HepG2 (cell line): ENCODE data around the gene PGM5. TPM values are rescaled to one million over a fixed set of nuclear protein-coding genes. Genes with fewer than 3 reads are reported as not detected.

Experiments used
- ATAC-seq: fragments of 200-7000 bp; cut with Tn5 transposase; 3 replicates; pipeline ENCODE4 v1.9.1; 2020; ENCODE audit warnings: mild to moderate bottlenecking, moderate library complexity
- BruUV-seq: library from RNA; stranded (reverse); fragments of 400-500 nt; replicated peaks from 2 replicates; lab custom pipeline; 2021; lab: Mats Ljungman, UMichigan
- CTCF ChIA-PET: fragments of 300-600 bp; formaldehyde crosslinking; extraction: SDS; loops from one replicate; lab custom pipeline; 2021; ENCODE audit warnings: low total read pairs, inconsistent platforms, low intra/inter-chr PET ratio; lab: Yijun Ruan, JAX
- POLR2A ChIA-PET: fragments of 350-600 bp; sonication (Branson Sonifier 250); formaldehyde crosslinking; loops from one replicate; lab custom pipeline; 2020; ENCODE audit warnings: antibody characterized with exemption, inconsistent platforms; lab: Yijun Ruan, JAX
- DNase-seq: peaks from one replicate; pipeline ENCODE4 v3.0.0-alpha.2; 2015; ENCODE audit warnings: low spot score
- FAIRE-seq: peaks from 3 replicates; lab custom pipeline; 2011; peaks lifted over from hg19 to GRCh38; lab: Jason Lieb, UNC
- H2AFZ ChIP-seq: one replicate; pipeline ENCODE4 v1.6.1; 2011; ENCODE audit warnings: low read length, inconsistent platforms
- H3K27ac ChIP-seq: fragments of 300-600 bp; 3 replicates; pipeline ENCODE4 v1.8.0; 2011; ENCODE audit warnings: mixed run types, mild to moderate bottlenecking, mixed read lengths, low read length, inconsistent platforms; ENCODE audit not compliant: insufficient read depth; ENCODE audit errors: extremely low read length
- H3K27me3 ChIP-seq, 2 experiments: fragments of 200-600 bp in 1 of 2; 2 replicates in 1 of 2; 3 replicates in 1 of 2; pipeline versions ENCODE4 v1.6.0 to v1.8.0; 2011; ENCODE audit warnings: low read length in 2 of 2, mild to moderate bottlenecking in 2 of 2, moderate library complexity in 2 of 2, inconsistent platforms in 1 of 2; ENCODE audit not compliant: insufficient read depth in 2 of 2, control insufficient read depth in 1 of 2
- H3K36me3 ChIP-seq, 2 experiments: fragments of 200-600 bp in 1 of 2; replicated peaks in 1 of 2; 2 replicates in 1 of 2; 3 replicates in 1 of 2; pipeline versions ENCODE4 v1.5.1 to v1.8.0; 2011; ENCODE audit warnings: low read length in 2 of 2, inconsistent platforms in 1 of 2; ENCODE audit not compliant: insufficient read depth in 2 of 2, control insufficient read depth in 1 of 2
- H3K4me1 ChIP-seq: 2 replicates; pipeline ENCODE4 v1.5.1; 2012; ENCODE audit warnings: low read length, inconsistent platforms; ENCODE audit not compliant: insufficient read depth
- H3K4me2 ChIP-seq: 2 replicates; pipeline ENCODE4 v1.6.0; 2011; ENCODE audit warnings: low read depth, low read length, inconsistent platforms
- H3K4me3 ChIP-seq, 3 experiments: fragments of 200-600 bp in 1 of 3; sonication (generic), shearing (Covaris generic) in 1 of 3; replicated peaks in 1 of 3; 2 replicates each; pipeline ENCODE4 v1.5.1; 2011 to 2016; ENCODE audit warnings: low read length in 3 of 3, inconsistent platforms in 2 of 3, low read depth in 2 of 3, mild to moderate bottlenecking in 2 of 3, control low read depth in 1 of 3, mixed read lengths in 1 of 3; ENCODE audit not compliant: insufficient read depth in 1 of 3
- H3K79me2 ChIP-seq: one replicate; pipeline ENCODE4 v1.6.1; 2011; ENCODE audit warnings: low read length, inconsistent platforms; ENCODE audit not compliant: insufficient read depth
- H3K9ac ChIP-seq: 2 replicates; pipeline ENCODE4 v1.6.0; 2011; ENCODE audit warnings: mild to moderate bottlenecking, low read depth, low read length, inconsistent platforms; ENCODE audit not compliant: insufficient read depth
- H3K9me3 ChIP-seq: 2 replicates; pipeline ENCODE4 v1.5.1; 2012; ENCODE audit warnings: mild to moderate bottlenecking, low read length
- H4K20me1 ChIP-seq: 2 replicates; pipeline ENCODE4 v1.6.0; 2011; ENCODE audit warnings: inconsistent platforms, mild to moderate bottlenecking, low read length, moderate library complexity; ENCODE audit not compliant: insufficient read depth
- ADNP ChIP-seq: sonication (generic); formaldehyde crosslinking; IDR thresholded peaks from 2 replicates; pipeline ENCODE4 v1.4.0; 2020; ENCODE audit warnings: missing genetic modification reagents
- ARNT2 ChIP-seq: sonication (generic); formaldehyde crosslinking; IDR thresholded peaks from 2 replicates; pipeline ENCODE4 v1.8.0; 2022; ENCODE audit warnings: mild to moderate bottlenecking, low read depth, missing genetic modification reagents, moderate library complexity
- NFYB ChIP-seq: sonication (generic); formaldehyde crosslinking; IDR thresholded peaks from 2 replicates; pipeline ENCODE4 v1.4.0; 2020; ENCODE audit warnings: missing genetic modification reagents
- PCBP1 ChIP-seq: fragments of 200-400 bp; formaldehyde crosslinking; IDR thresholded peaks from 2 replicates; pipeline ENCODE4 v1.6.1; 2017; ENCODE audit warnings: mild to moderate bottlenecking, low read depth, low read length, borderline replicate concordance
- PRDM15 ChIP-seq: sonication (generic); formaldehyde crosslinking; IDR thresholded peaks from 2 replicates; pipeline ENCODE4 v1.4.0; 2020; ENCODE audit warnings: missing genetic modification reagents
- SP2 ChIP-seq: sonication (generic); formaldehyde crosslinking; IDR thresholded peaks from 2 replicates; pipeline ENCODE4 v1.5.1; 2020; ENCODE audit warnings: mild to moderate bottlenecking, missing genetic modification reagents
- USF2 ChIP-seq, 2 experiments: sonication (generic) in 1 of 2; formaldehyde crosslinking in 1 of 2; IDR thresholded peaks; 2 replicates each; pipeline versions ENCODE4 v1.5.1 to v1.6.1; 2011 to 2020; ENCODE audit warnings: borderline replicate concordance in 1 of 2, low read depth in 1 of 2, low read length in 1 of 2, mild to moderate bottlenecking in 1 of 2, missing genetic modification reagents in 1 of 2, moderate library complexity in 1 of 2
- ZBTB44 ChIP-seq: sonication (generic); formaldehyde crosslinking; IDR thresholded peaks from 2 replicates; pipeline ENCODE4 v1.4.0; 2020; ENCODE audit warnings: missing genetic modification reagents
- ZNF770 ChIP-seq: sonication (generic); formaldehyde crosslinking; IDR thresholded peaks from 2 replicates; pipeline ENCODE4 v1.5.0; 2020; ENCODE audit warnings: mild to moderate bottlenecking, missing genetic modification reagents
- in situ Hi-C: cut with HindIII; loops from 2 replicates; pipeline ENCODE4 v1.10.0; 2017; ENCODE audit warnings: low pct_unique_long_range_greater_than_20kb; ENCODE audit not compliant: extremely low pct_ligation_motif_present
- intact Hi-C: fragments of 100-400 bp; cut with micrococcal nuclease; formaldehyde crosslinking; loops from one replicate; pipeline ENCODE4 v1.10.0; 2022; ENCODE audit not compliant: unreplicated experiment
- polyA plus RNA-seq, 8 experiments: library from polyadenylated mRNA; depleted of rRNA in 3 of 8; stranded (reverse) in 7 of 8; unstranded in 1 of 8; fragments of >200 nt; fragmentation: Illumina TruSeq in 4 of 8; extraction: Trizol in 4 of 8; gene quantifications; 2 replicates each; pipeline versions ENCODE4 v1.2.1 to v1.2.3, GENCODE V29; 2011 to 2016; ENCODE audit warnings: low read depth in 4 of 8, missing spikeins in 1 of 8, mixed read lengths in 1 of 8; ENCODE audit not compliant: insufficient read depth in 1 of 8
- total RNA-seq, 5 experiments: library from RNA; depleted of rRNA; stranded (reverse); fragments of >200 nt; fragmentation: Illumina TruSeq; extraction: Trizol; gene quantifications; 2 replicates each; pipeline ENCODE4 v1.2.3, GENCODE V29; 2016; ENCODE audit warnings: low read depth in 1 of 5
- TF ChIP-seq, protein P1 (sequence below): sonication (generic); formaldehyde crosslinking; conservative IDR thresholded peaks from 2 replicates; pipeline ENCODE4 v1.4.0; 2020; ENCODE audit warnings: missing genetic modification reagents
- TF ChIP-seq, protein P2 (sequence below): sonication (generic); formaldehyde crosslinking; IDR thresholded peaks from 2 replicates; pipeline ENCODE4 v1.9.0; 2021; ENCODE audit warnings: missing genetic modification reagents, mild to moderate bottlenecking, borderline replicate concordance

Gene PGM5
- total and polyA plus RNA-seq, 2 of the 13 experiments (the other 11 are each of a cell fraction or from before 2014, with no cell fraction given): not detected

DNA sequence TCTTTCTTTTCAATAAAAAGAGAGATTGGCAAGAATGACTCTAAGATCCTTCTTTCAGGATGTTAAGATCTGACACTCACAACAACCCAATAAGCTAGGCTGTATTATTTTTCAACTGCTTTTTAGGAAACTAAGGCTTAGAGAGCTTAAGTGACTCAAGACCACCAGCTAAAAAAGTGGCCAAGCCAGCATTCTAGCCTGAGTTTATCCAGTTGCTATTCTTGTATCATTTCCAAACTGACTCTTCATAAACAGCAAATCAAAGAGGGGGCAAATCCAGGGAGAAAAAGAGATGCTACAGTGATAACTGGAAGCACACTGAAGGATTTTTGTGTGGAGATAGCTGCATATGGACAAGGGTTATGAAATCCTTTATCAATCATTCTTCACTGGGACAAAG is 137.1 kb downstream of the PGM5 start:
- BruUV-seq: no TSS peak
- no peaks in the 10 kb centered on the region for H3K4me1 ChIP-seq
- no peak for DNase-seq
- intact Hi-C loops: no loop called here
- H3K79me2 ChIP-seq: no peaks in the 10 kb centered on the region
- H3K27me3 ChIP-seq: no peaks in the 10 kb centered on the region
- H3K4me2 ChIP-seq: no peak overlapping the region
- no peaks in the 10 kb centered on the region for H3K36me3 ChIP-seq
- H2AFZ ChIP-seq: no peak overlapping the region
- H4K20me1 ChIP-seq: no peaks in the 10 kb centered on the region
- in situ Hi-C loops: no loop called here
- no peak for FAIRE-seq
- no peak overlapping the region for H3K9ac ChIP-seq
- ChIA-PET CTCF (no interaction called here), POLR2A (no interaction called here)
- no peak for ATAC-seq
- H3K27ac ChIP-seq: no peak overlapping the region
- no peaks in the 10 kb centered on the region for H3K9me3 ChIP-seq
- TF ChIP-seq ADNP (CRISPR knock-in tag): no peak
- TF ChIP-seq, protein P1, sequence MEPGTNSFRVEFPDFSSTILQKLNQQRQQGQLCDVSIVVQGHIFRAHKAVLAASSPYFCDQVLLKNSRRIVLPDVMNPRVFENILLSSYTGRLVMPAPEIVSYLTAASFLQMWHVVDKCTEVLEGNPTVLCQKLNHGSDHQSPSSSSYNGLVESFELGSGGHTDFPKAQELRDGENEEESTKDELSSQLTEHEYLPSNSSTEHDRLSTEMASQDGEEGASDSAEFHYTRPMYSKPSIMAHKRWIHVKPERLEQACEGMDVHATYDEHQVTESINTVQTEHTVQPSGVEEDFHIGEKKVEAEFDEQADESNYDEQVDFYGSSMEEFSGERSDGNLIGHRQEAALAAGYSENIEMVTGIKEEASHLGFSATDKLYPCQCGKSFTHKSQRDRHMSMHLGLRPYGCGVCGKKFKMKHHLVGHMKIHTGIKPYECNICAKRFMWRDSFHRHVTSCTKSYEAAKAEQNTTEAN: no peak
- no peak for TF ChIP-seq PRDM15 (CRISPR knock-in tag)
- TF ChIP-seq, protein P2, sequence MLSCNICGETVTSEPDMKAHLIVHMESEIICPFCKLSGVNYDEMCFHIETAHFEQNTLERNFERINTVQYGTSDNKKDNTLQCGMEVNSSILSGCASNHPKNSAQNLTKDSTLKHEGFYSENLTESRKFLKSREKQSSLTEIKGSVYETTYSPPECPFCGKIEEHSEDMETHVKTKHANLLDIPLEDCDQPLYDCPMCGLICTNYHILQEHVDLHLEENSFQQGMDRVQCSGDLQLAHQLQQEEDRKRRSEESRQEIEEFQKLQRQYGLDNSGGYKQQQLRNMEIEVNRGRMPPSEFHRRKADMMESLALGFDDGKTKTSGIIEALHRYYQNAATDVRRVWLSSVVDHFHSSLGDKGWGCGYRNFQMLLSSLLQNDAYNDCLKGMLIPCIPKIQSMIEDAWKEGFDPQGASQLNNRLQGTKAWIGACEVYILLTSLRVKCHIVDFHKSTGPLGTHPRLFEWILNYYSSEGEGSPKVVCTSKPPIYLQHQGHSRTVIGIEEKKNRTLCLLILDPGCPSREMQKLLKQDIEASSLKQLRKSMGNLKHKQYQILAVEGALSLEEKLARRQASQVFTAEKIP (CRISPR knock-in tag): no peak
- no peak for TF ChIP-seq ZNF770
- TF ChIP-seq USF2 (IDR thresholded peaks at IDR 0.05; ENCODE audit: low read depth, low read length): no peak
- no peak for TF ChIP-seq USF2 (CRISPR knock-in tag; IDR thresholded peaks at IDR 0.05; ENCODE audit: borderline replicate concordance)
- TF ChIP-seq ARNT2 (CRISPR knock-in tag): no peak
- TF ChIP-seq SP2: no peak
- TF ChIP-seq PCBP1: no peak
- TF ChIP-seq NFYB (CRISPR knock-in tag): no peak
- no peak for TF ChIP-seq ZBTB44 (CRISPR knock-in tag)
- H3K4me3 ChIP-seq: no peak overlapping the region
